ENCODE results near the gene TSPAN14.

DNA sequence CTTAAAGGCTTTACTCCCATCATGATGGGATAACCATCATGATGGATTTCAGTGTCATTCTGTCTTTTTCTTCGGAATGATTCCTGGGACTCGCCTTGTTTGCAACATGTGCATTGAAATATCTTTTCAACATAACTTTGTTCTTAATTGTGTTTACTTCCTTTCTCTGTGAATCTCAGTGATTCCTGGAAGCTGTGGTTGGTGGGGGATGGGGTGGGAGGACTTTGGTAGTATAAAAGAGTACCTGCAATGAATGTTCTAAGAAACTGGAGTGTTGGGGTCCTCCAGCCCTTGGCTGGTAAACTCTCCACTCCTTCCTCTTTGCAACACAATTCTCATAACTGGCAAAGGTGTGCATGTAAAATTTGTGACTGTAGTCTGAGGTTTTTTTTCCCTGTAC lies 72.1 kb downstream of the TSPAN14 start:
- TF ChIP-seq EZH2 (IDR thresholded peaks at IDR 0.05; ENCODE audit: borderline replicate concordance), result no peak
- TF ChIP-seq, protein P1, sequence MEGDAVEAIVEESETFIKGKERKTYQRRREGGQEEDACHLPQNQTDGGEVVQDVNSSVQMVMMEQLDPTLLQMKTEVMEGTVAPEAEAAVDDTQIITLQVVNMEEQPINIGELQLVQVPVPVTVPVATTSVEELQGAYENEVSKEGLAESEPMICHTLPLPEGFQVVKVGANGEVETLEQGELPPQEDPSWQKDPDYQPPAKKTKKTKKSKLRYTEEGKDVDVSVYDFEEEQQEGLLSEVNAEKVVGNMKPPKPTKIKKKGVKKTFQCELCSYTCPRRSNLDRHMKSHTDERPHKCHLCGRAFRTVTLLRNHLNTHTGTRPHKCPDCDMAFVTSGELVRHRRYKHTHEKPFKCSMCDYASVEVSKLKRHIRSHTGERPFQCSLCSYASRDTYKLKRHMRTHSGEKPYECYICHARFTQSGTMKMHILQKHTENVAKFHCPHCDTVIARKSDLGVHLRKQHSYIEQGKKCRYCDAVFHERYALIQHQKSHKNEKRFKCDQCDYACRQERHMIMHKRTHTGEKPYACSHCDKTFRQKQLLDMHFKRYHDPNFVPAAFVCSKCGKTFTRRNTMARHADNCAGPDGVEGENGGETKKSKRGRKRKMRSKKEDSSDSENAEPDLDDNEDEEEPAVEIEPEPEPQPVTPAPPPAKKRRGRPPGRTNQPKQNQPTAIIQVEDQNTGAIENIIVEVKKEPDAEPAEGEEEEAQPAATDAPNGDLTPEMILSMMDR (IDR thresholded peaks at IDR 0.05; ENCODE audit: poor library complexity), result no peak
- no peak for TF ChIP-seq EZH2phosphoT487 (IDR thresholded peaks at IDR 0.05; ENCODE audit: low read depth, severe bottlenecking, unreplicated experiment)

All from hepatocyte (in vitro differentiated cells).